ENCODE data around the gene MYO3B. TPM values are rescaled to one million over a fixed set of nuclear protein-coding genes. Genes with fewer than 3 reads are reported as not detected.

Gene MYO3B
- total and polyA plus RNA-seq, 12 donors = 0.04 to 0.11 (median 0.06) TPM; not detected in 8

GRCh38 chr2:170142502-170142901, 35.4 kb upstream of the MYO3B start:
- WGBS, 4 donors = 30 to 45% (median 39%) methylated on average over 7 of the region's 7 CpGs
- Histone ChIP-seq H3K4me3 (no peak overlapping the region), H3K27me3 (no peaks in the 10 kb centered on the region), H3K27ac (peak overlapping the region in 1 of 5 donors; percentile 13), H3K36me3 (replicated peaks in 1 of 2) (no peaks in the 10 kb centered on the region), H3K4me1 (replicated peaks in 1 of 2) (peaks cover 7 to 16% of the 10 kb centered on the region in 2 donors), H3K9me3 (replicated peaks in 1 of 3) (no peaks in the 10 kb centered on the region)
- TF ChIP-seq CTCF (IDR thresholded peaks at IDR 0.05) = no peak
- no peak for TF ChIP-seq POLR2A (IDR thresholded peaks at IDR 0.05)
- DNase-seq = peak in 4 of 7 donors; percentile 24 to 54 (median 36)
- intact Hi-C loops (cut with DNase I) = no loop called here

- 26 to 46% (median 38%) methylated on average over 4 of the region's 4 CpGs for WGBS, 4 donors
- no peaks in the 10 kb centered on the region for H3K9me3 ChIP-seq (replicated peaks in 1 of 3)
- no peaks in the 10 kb centered on the region for H3K27me3 ChIP-seq
- DNase-seq = peak in 3 of 7 donors; percentile 14 to 29 (median 28)
- peaks cover 7 to 16% of the 10 kb centered on the region in 2 donors for H3K4me1 ChIP-seq (replicated peaks in 1 of 2)
- no peak overlapping the region for H3K4me3 ChIP-seq
- no peak for TF ChIP-seq POLR2A (IDR thresholded peaks at IDR 0.05)
- TF ChIP-seq CTCF (IDR thresholded peaks at IDR 0.05) = no peak
- H3K36me3 ChIP-seq (replicated peaks in 1 of 2) = no peaks in the 10 kb centered on the region
- H3K27ac ChIP-seq = peak overlapping the region in 1 of 5 donors; percentile 13
- intact Hi-C loops (cut with DNase I) = no loop called here
These were observed 34.8 kb upstream of the MYO3B start for GRCh38 chr2:170143045-170143717.

- Histone ChIP-seq H3K9me3 (replicated peaks in 1 of 3) (no peaks in the 10 kb centered on the region), H3K27ac (no peak overlapping the region), H3K4me1 (replicated peaks in 1 of 2) (peaks cover 7 to 16% of the 10 kb centered on the region in 2 donors), H3K4me3 (no peak overlapping the region), H3K36me3 (replicated peaks in 1 of 2) (no peaks in the 10 kb centered on the region), H3K27me3 (no peaks in the 10 kb centered on the region)
- intact Hi-C loops (cut with DNase I) = no loop called here
- WGBS, 4 donors = 56 to 82% (median 73%) methylated on average over 4 of the region's 4 CpGs
- TF ChIP-seq CTCF (IDR thresholded peaks at IDR 0.05) (no peak), POLR2A (IDR thresholded peaks at IDR 0.05) (no peak)
- peak in 3 of 7 donors; percentile 35 to 43 (median 42) for DNase-seq
These were observed 33.2 kb upstream of the MYO3B start for GRCh38 chr2:170144761-170145160.

- H3K9me3 ChIP-seq (replicated peaks in 1 of 3) = no peaks in the 10 kb centered on the region
- H3K27ac ChIP-seq = no peak overlapping the region
- no peak for DNase-seq
- intact Hi-C loops (cut with DNase I) = no loop called here
- 85 to 96% (median 91%) methylated on average over 1 of the region's 1 CpG for WGBS, 4 donors
- H3K4me3 ChIP-seq = no peak overlapping the region
- H3K27me3 ChIP-seq = no peaks in the 10 kb centered on the region
- H3K4me1 ChIP-seq (replicated peaks in 1 of 2) = peaks cover 7 to 16% of the 10 kb centered on the region in 2 donors
- H3K36me3 ChIP-seq (replicated peaks in 1 of 2) = no peaks in the 10 kb centered on the region
- TF ChIP-seq POLR2A (IDR thresholded peaks at IDR 0.05) (no peak), CTCF (IDR thresholded peaks at IDR 0.05) (no peak)
These were observed 32.8 kb upstream of the MYO3B start for GRCh38 chr2:170145191-170145590.
